TTC549 (cell line): ENCODE results near the gene PBRM1.

ENCODE experiments used
- FAIRE-seq: peaks from 2 replicates; lab custom pipeline; 2012; peaks lifted over from hg19 to GRCh38; lab: Jason Lieb, UNC

The PBRM1 gene

GRCh38 chr3:52509753-52510328, 175.9 kb downstream of the PBRM1 start:
- FAIRE-seq: no peak

- FAIRE-seq: no peak
Observed at GRCh38 chr3:52507359-52507758, 178.4 kb downstream of the PBRM1 start.

- no peak for FAIRE-seq
Observed at GRCh38 chr3:52506266-52506966, 179.3 kb downstream of the PBRM1 start.

DNA sequence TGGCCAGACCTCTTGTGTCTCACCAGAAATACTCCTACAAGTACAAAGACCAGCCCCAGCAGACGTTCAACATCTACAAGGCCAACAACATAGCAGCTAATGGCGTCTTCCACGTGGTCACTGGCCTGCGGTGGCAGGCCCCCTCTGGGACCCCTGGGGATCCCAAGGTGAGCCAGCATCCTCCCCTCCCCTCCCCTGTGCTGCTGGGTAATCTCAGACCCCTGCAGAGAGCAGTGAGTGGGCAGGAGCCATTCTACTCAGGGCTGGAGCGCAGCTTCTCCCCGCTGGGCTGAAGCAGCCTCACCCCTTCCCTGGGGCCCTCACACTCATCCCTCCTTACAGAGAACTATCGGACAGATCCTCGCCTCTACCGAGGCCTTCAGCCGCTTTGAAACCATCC, 180.7 kb downstream of the PBRM1 start:
- FAIRE-seq: no peak

GRCh38 chr3:52503788-52504424, 181.8 kb downstream of the PBRM1 start:
- no peak for FAIRE-seq

DNA sequence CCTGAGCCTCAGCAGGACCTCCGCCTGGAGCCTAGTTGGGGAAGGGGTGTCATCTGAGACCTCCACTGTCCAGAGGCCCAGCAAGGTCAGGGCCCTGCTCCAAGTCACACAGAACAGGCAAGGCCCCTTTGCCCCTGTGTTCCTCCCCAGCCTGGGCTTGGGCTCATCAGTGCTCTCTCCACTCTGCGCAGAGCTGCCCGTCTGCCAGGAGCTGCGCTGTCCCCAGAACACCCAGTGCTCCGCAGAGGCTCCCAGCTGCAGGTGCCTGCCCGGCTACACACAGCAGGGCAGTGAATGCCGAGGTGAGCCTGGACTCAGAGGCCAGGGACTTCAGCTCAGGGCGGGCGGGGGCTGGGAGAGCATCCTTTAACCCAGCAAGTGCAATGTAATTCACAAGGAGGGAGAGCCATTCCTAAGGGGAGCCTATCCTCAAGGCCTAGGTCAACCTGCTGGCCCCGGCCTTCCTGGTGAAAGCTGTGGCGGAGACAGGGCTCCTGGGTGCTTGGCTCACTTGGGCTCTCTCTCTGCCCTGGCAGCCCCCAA, 182.8 kb downstream of the PBRM1 start:
- FAIRE-seq: no peak

GRCh38 chr3:52502001-52502400, 183.7 kb downstream of the PBRM1 start:
- FAIRE-seq: no peak

DNA sequence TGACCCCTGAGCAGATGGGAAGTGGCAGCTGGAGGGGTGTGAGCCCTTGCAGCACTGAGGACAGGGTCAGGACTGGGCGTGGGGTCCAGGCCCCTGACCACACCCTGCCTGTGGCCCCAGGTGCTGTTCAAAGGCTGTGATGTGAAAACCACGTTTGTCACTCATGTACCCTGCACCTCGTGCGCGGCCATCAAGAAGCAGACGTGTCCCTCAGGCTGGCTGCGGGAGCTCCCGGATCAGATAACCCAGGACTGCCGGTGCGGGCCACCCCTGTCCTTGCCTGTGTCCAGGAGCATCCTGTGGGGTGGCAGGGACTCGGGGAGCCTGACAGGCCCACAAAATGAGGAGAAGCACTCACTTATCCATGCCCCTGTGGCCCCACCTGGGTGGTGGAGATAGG, 184.7 kb downstream of the PBRM1 start:
- no peak for FAIRE-seq

DNA sequence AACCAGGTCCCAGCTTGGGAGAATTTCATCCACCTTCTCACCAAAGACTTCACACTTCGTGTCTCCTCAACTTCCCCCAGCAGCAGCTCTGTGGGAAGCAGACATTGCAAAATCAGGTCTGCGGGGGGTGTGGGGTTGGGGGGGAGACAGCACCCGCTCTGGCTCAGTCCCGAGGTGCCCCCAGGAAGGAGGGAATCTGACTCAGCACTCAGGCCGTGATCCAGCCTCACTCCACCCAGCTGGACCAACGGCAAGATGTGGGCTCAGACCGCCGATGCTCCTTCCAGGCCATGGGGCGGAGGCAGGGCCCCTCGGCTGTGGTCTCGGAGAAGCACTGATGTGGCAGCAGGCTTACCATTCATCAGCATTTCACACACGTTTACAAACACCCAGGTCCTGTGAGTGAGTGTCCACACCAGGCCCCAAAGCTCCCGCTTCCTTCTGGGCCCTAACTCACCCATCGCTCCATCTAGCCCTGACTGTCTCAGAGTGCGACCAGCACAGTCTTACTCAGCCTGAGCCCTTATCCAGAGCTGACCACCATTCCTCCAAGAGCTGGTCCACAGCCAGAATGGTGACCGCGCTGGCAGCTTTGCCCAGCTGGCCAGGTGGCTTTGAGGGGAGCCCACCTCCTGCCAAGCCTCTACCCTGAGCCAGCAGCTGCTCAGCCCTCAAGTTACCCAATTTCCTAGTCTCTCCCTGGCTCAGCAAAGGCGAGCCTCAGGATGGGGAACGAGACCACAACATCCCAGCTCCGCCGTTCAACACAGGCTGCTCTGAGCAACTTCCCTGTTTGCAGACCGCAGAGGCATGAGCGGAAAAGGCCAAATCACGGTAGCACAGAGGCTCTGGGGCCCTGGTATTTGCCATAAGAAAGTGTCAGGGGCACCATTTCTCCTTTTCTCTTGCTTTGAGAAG, 187.3 kb downstream of the PBRM1 start:
- FAIRE-seq: no peak

- FAIRE-seq: no peak
Observed at GRCh38 chr3:52495777-52496602, 189.7 kb downstream of the PBRM1 start.
